NCI-H2107 (cell line): ENCODE data around the gene IGF1R.

Experiments
- DNase-seq: peaks from one replicate; lab custom pipeline; 2025; lab: John Stamatoyannopoulos, UW

The IGF1R gene

GRCh38 chr15:98746375-98747155, 98.2 kb downstream of the IGF1R start:
- DNase-seq, result no peak

DNA sequence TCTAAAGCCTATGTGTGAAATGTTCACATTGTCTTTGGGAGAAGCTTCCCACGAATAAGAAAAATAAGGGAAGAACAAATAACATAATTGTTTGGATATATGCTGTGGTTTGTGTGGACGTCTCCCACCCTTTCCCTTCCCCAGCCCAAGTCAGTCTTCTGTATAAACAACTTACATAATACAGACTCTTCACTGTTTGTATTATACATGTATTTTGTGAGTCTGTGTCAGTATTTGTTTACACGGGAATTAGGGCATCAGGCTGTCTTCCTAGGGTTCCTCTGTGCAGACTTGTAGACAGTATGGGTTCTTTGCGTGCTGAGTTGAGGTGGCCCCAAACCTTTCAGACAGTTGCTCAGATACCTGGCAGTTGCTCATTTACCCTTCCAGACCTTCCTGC, 103.4 kb downstream of the IGF1R start:
- no peak for DNase-seq

GRCh38 chr15:98753726-98754656, 105.7 kb downstream of the IGF1R start:
- no peak for DNase-seq

GRCh38 chr15:98754657-98755022, 106.3 kb downstream of the IGF1R start:
- DNase-seq, result no peak

- DNase-seq, result no peak
Measured at GRCh38 chr15:98755138-98755537, 106.8 kb downstream of the IGF1R start.

DNA sequence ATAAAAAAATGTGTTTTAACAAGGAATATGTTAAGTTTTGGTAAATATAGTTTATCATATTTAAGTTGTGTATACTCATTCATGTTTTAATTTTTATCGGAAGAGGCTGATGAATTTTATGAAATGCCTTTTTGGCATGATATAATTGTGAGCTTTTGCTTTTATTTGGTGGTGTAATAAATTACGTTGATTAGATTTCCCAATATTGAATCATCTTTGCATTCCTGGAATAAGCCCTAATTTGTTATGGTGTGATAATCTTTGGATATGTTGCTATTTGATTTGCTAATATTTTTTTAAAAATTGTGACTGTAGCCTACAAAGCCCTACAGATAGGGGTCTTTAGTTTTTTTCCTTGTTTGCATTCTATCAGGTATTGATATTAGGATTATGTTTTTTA, 107.4 kb downstream of the IGF1R start:
- no peak for DNase-seq

DNA sequence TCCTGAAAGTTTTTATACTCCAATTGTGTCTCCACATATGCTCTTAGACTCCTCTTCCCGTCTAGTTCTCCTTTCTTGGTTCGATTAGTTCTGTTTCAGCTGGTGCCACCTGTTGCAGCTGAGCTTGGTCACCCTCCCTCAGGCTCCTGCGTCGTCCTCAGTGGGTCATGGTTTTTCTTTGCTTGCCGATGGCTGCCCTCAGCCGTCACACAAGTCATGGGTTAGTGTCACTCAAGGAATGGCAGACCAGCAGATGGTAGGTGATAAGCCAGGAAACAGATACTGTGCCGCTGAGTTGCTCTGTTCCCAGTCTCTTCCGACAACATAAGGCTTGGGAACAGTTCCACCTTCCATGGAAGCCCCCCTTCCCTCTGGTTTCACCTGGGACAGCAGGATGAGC, 109.9 kb downstream of the IGF1R start:
- DNase-seq, result no peak

DNA sequence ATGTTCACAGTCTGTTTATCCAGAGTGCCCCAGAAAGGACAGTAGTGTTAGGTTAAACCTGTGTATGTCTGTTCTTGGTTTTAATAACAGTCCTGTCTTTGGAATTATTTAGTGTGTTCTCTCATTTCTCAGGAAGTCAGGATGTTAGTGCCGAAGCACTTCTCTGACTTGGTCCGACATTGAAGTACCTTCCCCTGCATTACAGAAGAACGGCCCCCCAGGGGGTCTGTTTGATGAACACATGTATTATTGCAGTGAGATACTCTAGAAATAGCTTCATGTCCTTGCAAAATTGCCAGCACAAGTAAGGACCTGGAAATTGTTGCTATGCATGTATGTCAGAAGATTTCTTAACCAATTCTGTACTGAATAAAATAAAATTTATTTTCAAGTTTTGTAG, 110.9 kb downstream of the IGF1R start:
- no peak for DNase-seq

- DNase-seq, result no peak
Measured at GRCh38 chr15:98760112-98760826, 111.9 kb downstream of the IGF1R start.

DNA sequence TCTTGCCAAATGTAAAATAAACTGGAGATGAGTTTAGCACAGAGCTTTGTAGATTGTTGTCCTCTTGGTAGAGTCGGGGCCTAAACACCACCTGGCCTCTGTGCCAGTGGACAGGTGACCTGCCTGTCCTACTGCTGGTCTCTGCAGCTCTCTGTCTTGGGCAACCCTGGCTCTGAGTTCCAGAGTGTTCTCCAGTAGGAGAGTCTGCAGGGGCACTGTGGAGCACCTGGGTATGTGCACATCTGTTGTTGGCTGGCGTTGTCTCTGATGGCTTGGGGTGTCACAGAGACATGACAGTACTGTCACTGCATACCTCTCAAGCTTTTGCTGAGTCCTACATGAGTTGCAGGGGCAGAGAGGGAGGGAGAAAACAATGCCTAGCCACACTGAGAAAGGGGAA, 112.6 kb downstream of the IGF1R start:
- no peak for DNase-seq

DNA sequence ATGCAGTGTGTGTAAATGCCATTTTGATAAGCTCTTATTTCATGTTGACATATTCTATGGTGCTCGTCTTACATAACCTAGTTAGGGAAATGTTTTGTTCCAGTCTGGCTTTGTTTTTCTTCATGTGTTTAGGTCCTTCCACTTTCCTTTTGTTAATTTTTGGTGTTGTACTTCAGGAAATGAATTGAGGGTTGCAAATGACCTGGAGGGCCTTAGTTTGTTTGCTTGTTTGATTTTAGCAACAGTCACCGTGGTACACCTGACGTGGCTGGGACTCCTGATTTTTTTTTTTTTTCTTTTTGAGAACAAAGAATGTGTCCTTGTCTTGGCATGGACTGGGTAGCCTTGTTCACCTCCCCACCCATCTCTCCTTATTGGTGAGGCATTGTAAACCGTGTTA, 114.8 kb downstream of the IGF1R start:
- no peak for DNase-seq

GRCh38 chr15:98764291-98764690, 116.0 kb downstream of the IGF1R start:
- no peak for DNase-seq

DNA sequence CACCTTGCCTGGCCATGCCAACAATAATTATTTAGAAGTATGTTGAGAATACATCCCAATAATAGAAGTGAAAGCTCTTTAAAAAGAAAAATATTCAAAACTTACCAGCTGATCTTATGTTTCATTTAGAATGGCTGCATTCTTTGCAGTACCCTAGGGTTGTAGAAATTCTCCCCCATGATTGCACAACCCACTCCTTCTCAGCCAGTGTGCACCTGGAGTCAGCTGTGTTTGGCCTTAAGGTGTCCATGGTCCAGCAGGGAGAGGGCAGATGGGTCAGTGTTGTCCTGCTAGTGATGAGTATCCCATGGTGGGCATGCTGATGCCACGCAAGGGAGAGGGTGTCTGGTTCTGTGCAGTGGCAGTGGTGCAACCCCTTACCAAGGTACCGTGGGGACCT, 117.3 kb downstream of the IGF1R start:
- no peak for DNase-seq

- no peak for DNase-seq
Measured at GRCh38 chr15:98767692-98768091, 119.4 kb downstream of the IGF1R start.

DNA sequence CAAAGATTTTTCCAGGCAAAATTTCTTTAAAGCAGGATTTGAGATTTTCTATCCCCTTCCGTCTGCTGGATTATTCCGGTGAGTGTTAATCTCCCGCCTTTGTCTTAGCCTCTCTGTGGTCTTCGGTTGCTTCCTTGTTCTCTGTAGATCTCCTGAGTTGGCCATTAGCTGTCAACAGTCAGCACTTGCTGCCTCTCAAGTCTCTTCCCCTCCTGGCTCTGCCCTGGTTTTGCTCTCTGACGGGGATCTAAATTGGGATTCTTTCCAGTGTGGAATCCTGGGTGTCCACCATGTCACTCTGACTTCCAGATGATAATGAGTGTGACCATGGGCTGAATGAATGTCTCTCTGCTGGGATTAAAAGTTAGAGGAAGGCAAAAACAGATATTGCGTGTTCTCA, 121.5 kb downstream of the IGF1R start:
- DNase-seq, result no peak

- no peak for DNase-seq
Measured at GRCh38 chr15:98770984-98771383, 122.6 kb downstream of the IGF1R start.

DNA sequence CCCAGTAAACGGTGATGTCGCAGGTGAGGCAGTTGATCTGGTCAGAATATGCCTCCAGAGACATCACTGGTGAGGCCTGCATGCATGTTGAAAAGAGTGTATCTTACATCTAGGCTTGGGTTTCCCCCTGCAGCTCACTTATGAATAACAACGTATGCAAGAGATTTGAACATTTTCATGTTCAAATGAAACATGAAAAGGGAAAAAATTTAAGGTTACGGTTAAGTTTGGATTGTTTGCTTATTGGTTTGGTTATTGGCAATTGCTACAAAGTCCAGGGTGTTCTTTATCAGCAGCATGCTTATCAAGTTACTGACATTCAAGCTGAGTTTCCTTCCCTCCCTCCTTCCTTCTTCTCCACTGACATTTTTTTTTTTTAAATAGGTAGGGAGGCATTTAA, 123.2 kb downstream of the IGF1R start:
- no peak for DNase-seq

DNA sequence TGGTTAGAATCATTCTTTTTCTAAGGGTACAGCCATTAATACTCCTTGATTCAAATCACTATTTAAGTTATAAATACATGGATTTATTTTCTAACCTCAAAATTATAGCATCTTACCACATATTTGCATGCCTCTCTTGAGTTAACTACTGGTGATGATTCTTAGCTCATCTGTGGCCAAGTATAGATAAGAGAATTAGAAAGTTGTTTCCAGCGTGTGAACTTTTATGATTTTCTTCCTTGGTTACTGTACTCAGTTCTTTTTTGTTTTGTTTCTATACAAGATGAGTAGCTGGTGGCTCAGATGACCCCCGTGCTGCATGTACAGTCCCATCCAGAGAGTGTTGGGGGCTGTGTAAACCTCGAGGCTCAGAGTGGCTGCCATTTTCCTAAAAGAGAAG, 124.6 kb downstream of the IGF1R start:
- no peak for DNase-seq

GRCh38 chr15:98773616-98774015, 125.3 kb downstream of the IGF1R start:
- no peak for DNase-seq

- no peak for DNase-seq
Measured at GRCh38 chr15:98774756-98775497, 126.6 kb downstream of the IGF1R start.

DNA sequence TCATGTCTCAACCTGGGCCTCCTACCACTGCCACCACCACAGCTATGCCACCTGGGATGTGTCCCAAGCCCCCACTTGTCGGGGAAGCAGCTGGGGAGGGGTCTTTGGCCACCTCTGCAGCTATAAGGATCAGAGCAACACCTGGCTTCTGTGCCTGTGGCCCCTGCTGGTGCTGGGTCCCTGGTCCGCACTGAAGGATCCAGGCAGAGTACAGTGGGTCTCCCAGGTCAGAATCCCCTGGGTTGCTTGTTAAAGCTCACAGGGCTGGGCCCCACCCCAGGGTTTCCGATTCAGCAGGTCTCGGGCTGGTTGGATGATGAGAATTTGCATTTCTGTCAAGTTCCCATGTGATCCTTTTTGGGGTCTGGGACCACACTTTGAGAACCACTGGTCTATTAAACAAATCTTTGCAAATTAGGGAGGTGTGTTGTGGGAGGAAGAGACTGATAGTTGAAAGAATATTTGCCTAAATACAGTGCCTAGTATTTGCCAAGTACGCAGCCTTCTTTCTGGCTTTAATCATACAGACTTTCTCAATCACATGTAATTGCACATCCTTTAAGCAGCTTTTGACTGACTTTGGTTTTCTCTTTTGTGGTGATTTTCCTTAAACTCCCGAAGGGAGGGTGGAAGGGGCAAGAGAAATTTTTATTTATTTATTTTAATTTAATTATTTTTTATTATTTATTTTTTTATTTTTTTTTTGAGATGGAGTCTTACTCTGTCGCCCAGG, 127.3 kb downstream of the IGF1R start:
- DNase-seq, result no peak
